B cell (primary cell): ENCODE results near the gene LRCH1. TPM values are rescaled to one million over a fixed set of nuclear protein-coding genes. Genes with fewer than 3 reads are reported as not detected.
"Not testable (repeated sequence)": the region's sequence is repeated elsewhere in the genome, so short reads cannot be mapped to it uniquely, and the experiment has no call there.

ENCODE experiments used
- ATAC-seq: fragments of 200-7000 bp; cut with Tn5 transposase; one replicate; pipeline ENCODE4 v1.10.0; 2021; ENCODE audit warnings: low read depth, mild to moderate bottlenecking, moderate number of reproducible peaks, moderate library complexity
- CTCF ChIA-PET: fragments of 350-600 bp; sonication (Branson Sonifier 250); formaldehyde crosslinking; loops from one replicate; lab custom pipeline; 2021; ENCODE audit warnings: antibody characterized with exemption, inconsistent platforms; lab: Charles Lee
- POLR2A ChIA-PET: fragments of 350-600 bp; sonication (Branson Sonifier 250); formaldehyde crosslinking; loops from one replicate; lab custom pipeline; 2021; ENCODE audit warnings: antibody characterized with exemption; lab: Charles Lee
- DNase-seq: peaks from one replicate; pipeline ENCODE4 v3.0.0; 2013
- H2AFZ ChIP-seq: 2 replicates; pipeline ENCODE4 v1.6.1; 2012; ENCODE audit warnings: mild to moderate bottlenecking, low read depth, low read length; ENCODE audit not compliant: insufficient read depth, poor library complexity, severe bottlenecking
- H3K27ac ChIP-seq, 2 donors: 1 replicate in 1 of 2; 2 replicates in 1 of 2; pipeline ENCODE4 v1.5.1; 2012 to 2013; ENCODE audit warnings: low read length in 2 of 2, mild to moderate bottlenecking in 2 of 2, moderate library complexity in 1 of 2
- H3K27me3 ChIP-seq, 4 experiments: fragments of 200-600 bp in 1 of 4; sonication (generic) in 1 of 4; replicated peaks in 1 of 4; 1 replicate in 2 of 4; 2 replicates in 2 of 4; pipeline versions ENCODE4 v1.6.1 to v1.7.0; 2013 to 2016; ENCODE audit warnings: low read length in 3 of 4, mild to moderate bottlenecking in 2 of 4, mixed read lengths in 1 of 4, moderate library complexity in 1 of 4; ENCODE audit not compliant: insufficient read depth in 4 of 4, control insufficient read depth in 3 of 4; ENCODE audit errors: control extremely low read depth in 1 of 4
- H3K36me3 ChIP-seq, 2 experiments: replicated peaks in 1 of 2; 1 replicate in 1 of 2; 2 replicates in 1 of 2; pipeline versions ENCODE4 v1.6.1 to v1.7.1; 2013; ENCODE audit warnings: low read length in 1 of 2; ENCODE audit not compliant: insufficient read depth in 2 of 2, control insufficient read depth in 1 of 2; ENCODE audit errors: control extremely low read depth in 1 of 2, extremely low read depth in 1 of 2
- H3K4me1 ChIP-seq, 2 donors: fragments of 200-600 bp in 1 of 2; sonication (generic) in 1 of 2; 1 replicate in 1 of 2; 2 replicates in 1 of 2; pipeline versions ENCODE4 v1.5.1 to v1.6.1; 2013 to 2017; ENCODE audit warnings: low read length in 2 of 2; ENCODE audit not compliant: control insufficient read depth in 2 of 2, insufficient read depth in 2 of 2
- H3K4me2 ChIP-seq: replicated peaks from 2 replicates; pipeline ENCODE3; 2012; ENCODE audit warnings: mild to moderate bottlenecking, low read depth, low read length; ENCODE audit not compliant: poor library complexity, severe bottlenecking
- H3K4me3 ChIP-seq, 5 experiments: fragments of 200-600 bp in 1 of 5; sonication (generic) in 1 of 5; 1 replicate in 3 of 5; 2 replicates in 2 of 5; pipeline versions ENCODE4 v1.5.1 to v1.7.0; 2011 to 2016; ENCODE audit warnings: low read length in 4 of 5, mild to moderate bottlenecking in 4 of 5, low read depth in 2 of 5, control low read depth in 1 of 5, moderate library complexity in 1 of 5; ENCODE audit not compliant: insufficient read depth in 1 of 5; ENCODE audit errors: control extremely low read depth in 1 of 5, extremely low read depth in 1 of 5
- H3K79me2 ChIP-seq: fragments of 200-600 bp; sonication (generic); one replicate; pipeline ENCODE4 v1.6.0; 2016; ENCODE audit warnings: low read length; ENCODE audit not compliant: control insufficient read depth, insufficient read depth
- H3K9ac ChIP-seq: fragments of 200-600 bp; sonication (generic); 2 replicates; pipeline ENCODE4 v1.6.1; 2017; ENCODE audit warnings: mild to moderate bottlenecking, low read length, moderate library complexity
- H3K9me3 ChIP-seq, 3 donors: one replicate each; pipeline versions ENCODE4 v1.6.1 to v1.7.1; 2013; ENCODE audit warnings: low read length in 2 of 3; ENCODE audit not compliant: control insufficient read depth in 2 of 3, insufficient read depth in 1 of 3; ENCODE audit errors: control extremely low read depth in 1 of 3
- H4K20me1 ChIP-seq: 2 replicates; pipeline ENCODE4 v1.6.0; 2012; ENCODE audit warnings: mild to moderate bottlenecking, low read length; ENCODE audit not compliant: insufficient read depth, control insufficient read depth, poor library complexity, severe bottlenecking
- H3K27ac Mint-ChIP-seq: one replicate; pipeline ENCODE4 v1.8.0; 2021; ENCODE audit warnings: mixed read lengths
- H3K27me3 Mint-ChIP-seq: one replicate; pipeline ENCODE4 v1.8.0; 2021; ENCODE audit warnings: mixed read lengths
- H3K4me1 Mint-ChIP-seq: one replicate; pipeline ENCODE4 v1.8.0; 2021; ENCODE audit warnings: mixed read lengths
- H3K4me3 Mint-ChIP-seq: one replicate; pipeline ENCODE4 v1.8.0; 2021; ENCODE audit warnings: mixed read lengths
- H3K9me3 Mint-ChIP-seq: one replicate; pipeline ENCODE4 v1.8.0; 2022; ENCODE audit warnings: mixed read lengths; ENCODE audit not compliant: insufficient read depth
- EZH2 ChIP-seq: IDR thresholded peaks from 2 replicates; pipeline ENCODE4 v1.6.1; 2012; ENCODE audit warnings: borderline replicate concordance, low read depth, mild to moderate bottlenecking, moderate library complexity, low read length; ENCODE audit not compliant: insufficient read depth, poor library complexity, severe bottlenecking
- WGBS: methylation state at CpG from one replicate; pipeline ENCODE4 v1.1.5; 2013; ENCODE audit warnings: missing lambda C conversion rate; ENCODE audit not compliant: insufficient coverage; 5-methylcytosine and 5-hydroxymethylcytosine counted together
- intact Hi-C: fragments of 100-400 bp; cut with micrococcal nuclease; formaldehyde crosslinking; loops from one replicate; pipeline ENCODE4 v1.10.0; 2022
- polyA plus RNA-seq: library from polyadenylated mRNA; depleted of rRNA; stranded (reverse); fragments of >200 nt; gene quantifications from 2 replicates; pipeline ENCODE4 v1.2.3, GENCODE V29; 2012
- total RNA-seq, 2 donors: library from RNA; stranded (reverse); fragments of 120-200 nt in 1 of 2; gene quantifications; 1 replicate in 1 of 2; 2 replicates in 1 of 2; pipeline versions ENCODE4 v1.2.3 to v1.2.4, GENCODE V29; 2013 to 2022
- TF ChIP-seq, protein P1 (sequence below): fragments of 200-600 bp; IDR thresholded peaks from one replicate; pipeline ENCODE4 v1.8.0; 2022; ENCODE audit warnings: antibody characterized with exemption, mild to moderate bottlenecking

The LRCH1 gene
- total and polyA plus RNA-seq, 2 donors (not counting 1 experiment from before 2014, with no cell fraction given): 13.0 to 50.3 TPM

DNA sequence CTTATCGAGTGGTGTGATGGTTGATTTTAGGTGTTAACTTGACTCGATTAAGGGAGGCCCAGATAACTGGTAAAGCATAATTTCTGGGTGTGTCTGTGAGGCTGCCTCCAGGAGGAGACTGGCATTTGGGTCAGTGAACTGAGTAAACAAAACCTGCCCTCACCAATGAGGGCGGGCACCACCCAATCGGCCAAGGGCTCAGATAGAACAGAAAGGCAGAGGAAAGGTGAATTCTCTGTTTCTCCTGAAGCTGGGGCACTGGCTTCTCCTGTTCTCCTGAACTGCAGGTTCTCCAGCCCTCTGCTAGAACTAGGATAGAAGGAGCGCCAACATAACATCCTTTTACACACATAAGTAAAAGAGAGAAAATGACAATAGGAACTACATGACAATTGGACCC lies 208.9 kb downstream of the LRCH1 start:
- ChIA-PET CTCF (no interaction called here), POLR2A (no interaction called here)
- Histone ChIP-seq H3K9ac (no peak overlapping the region), H3K4me2 (no peak overlapping the region), H3K27me3 (peaks cover 0 to 12% (median 0%) of the 10 kb centered on the region in 4 experiments), H3K36me3 (no peaks in the 10 kb centered on the region), H3K4me3 (no peak overlapping the region), H2AFZ (no peak overlapping the region), H3K4me1 (peaks cover 7 to 8% of the 10 kb centered on the region in 2 donors), H3K27ac (no peak overlapping the region), H3K9me3 (no peaks in the 10 kb centered on the region), H4K20me1 (no peaks in the 10 kb centered on the region), H3K79me2 (no peaks in the 10 kb centered on the region)
- no peaks in the 10 kb centered on the region for H3K9me3 Mint-ChIP-seq
- no peak overlapping the region for H3K4me3 Mint-ChIP-seq
- H3K27ac Mint-ChIP-seq: no peak overlapping the region
- intact Hi-C loops: no loop called here
- peaks cover 18% of the 10 kb centered on the region for H3K4me1 Mint-ChIP-seq
- no peaks in the 10 kb centered on the region for H3K27me3 Mint-ChIP-seq
- 100% methylated on average over 3 of the region's 5 CpGs for WGBS
- DNase-seq (no peak), ATAC-seq (no peak)
- no peak for TF ChIP-seq EZH2
- TF ChIP-seq, protein P1, sequence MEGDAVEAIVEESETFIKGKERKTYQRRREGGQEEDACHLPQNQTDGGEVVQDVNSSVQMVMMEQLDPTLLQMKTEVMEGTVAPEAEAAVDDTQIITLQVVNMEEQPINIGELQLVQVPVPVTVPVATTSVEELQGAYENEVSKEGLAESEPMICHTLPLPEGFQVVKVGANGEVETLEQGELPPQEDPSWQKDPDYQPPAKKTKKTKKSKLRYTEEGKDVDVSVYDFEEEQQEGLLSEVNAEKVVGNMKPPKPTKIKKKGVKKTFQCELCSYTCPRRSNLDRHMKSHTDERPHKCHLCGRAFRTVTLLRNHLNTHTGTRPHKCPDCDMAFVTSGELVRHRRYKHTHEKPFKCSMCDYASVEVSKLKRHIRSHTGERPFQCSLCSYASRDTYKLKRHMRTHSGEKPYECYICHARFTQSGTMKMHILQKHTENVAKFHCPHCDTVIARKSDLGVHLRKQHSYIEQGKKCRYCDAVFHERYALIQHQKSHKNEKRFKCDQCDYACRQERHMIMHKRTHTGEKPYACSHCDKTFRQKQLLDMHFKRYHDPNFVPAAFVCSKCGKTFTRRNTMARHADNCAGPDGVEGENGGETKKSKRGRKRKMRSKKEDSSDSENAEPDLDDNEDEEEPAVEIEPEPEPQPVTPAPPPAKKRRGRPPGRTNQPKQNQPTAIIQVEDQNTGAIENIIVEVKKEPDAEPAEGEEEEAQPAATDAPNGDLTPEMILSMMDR: no peak

- H4K20me1 ChIP-seq, H3K9me3 Mint-ChIP-seq, H3K4me1 Mint-ChIP-seq, ATAC-seq, DNase-seq, H3K79me2 ChIP-seq, H3K4me3 Mint-ChIP-seq, H3K4me1 ChIP-seq, H3K27me3 ChIP-seq, H3K27ac ChIP-seq, H2AFZ ChIP-seq, H3K27me3 Mint-ChIP-seq, H3K9me3 ChIP-seq, H3K27ac Mint-ChIP-seq, H3K9ac ChIP-seq, intact Hi-C loops, H3K4me2 ChIP-seq, POLR2A ChIA-PET, CTCF ChIA-PET, H3K4me3 ChIP-seq: not testable (repeated sequence)
- H3K36me3 ChIP-seq: peaks cover 4 to 21% of the 10 kb centered on the region in 2 experiments
- WGBS: no CpG with 5 or more reads among the region's 4 CpGs
These were observed 217.0 kb downstream of the LRCH1 start for GRCh38 chr13:46769925-46770324.
